Middle frontal gyrus (tissue), 1 donor: ENCODE data around the gene PRKACA.

ENCODE experiments used
- DNase-seq: peaks from one replicate; pipeline ENCODE4 v3.0.0-alpha.2; 2015; ENCODE audit warnings: low spot score; ENCODE audit errors: extremely low spot score

PRKACA gene

GRCh38 chr19:14116918-14117578 lies 514 bp downstream of the PRKACA start:
- DNase-seq: no peak

GRCh38 chr19:14116525-14116917 lies 1.0 kb downstream of the PRKACA start:
- DNase-seq: no peak

- DNase-seq: no peak
Measured at GRCh38 chr19:14115756-14116155, 1.8 kb downstream of the PRKACA start.

- no peak for DNase-seq
Measured at GRCh38 chr19:14114854-14115253, 2.7 kb downstream of the PRKACA start.

- DNase-seq: no peak
Measured at GRCh38 chr19:14114439-14114838, 3.1 kb downstream of the PRKACA start.

- no peak for DNase-seq
Measured at GRCh38 chr19:14113762-14114414, 3.7 kb downstream of the PRKACA start.

- no peak for DNase-seq
Measured at GRCh38 chr19:14112809-14113385, 4.7 kb downstream of the PRKACA start.

- no peak for DNase-seq
Measured at GRCh38 chr19:14112051-14112808, 5.3 kb downstream of the PRKACA start.

GRCh38 chr19:14111486-14111885 lies 6.1 kb downstream of the PRKACA start:
- DNase-seq: no peak

GRCh38 chr19:14110650-14111049 lies 6.9 kb downstream of the PRKACA start:
- DNase-seq: no peak

- no peak for DNase-seq
Measured at GRCh38 chr19:14107581-14108461, 9.7 kb downstream of the PRKACA start.

GRCh38 chr19:14106840-14107239 lies 10.7 kb downstream of the PRKACA start:
- no peak for DNase-seq

GRCh38 chr19:14105680-14106079 lies 11.9 kb downstream of the PRKACA start:
- DNase-seq: no peak

GRCh38 chr19:14103310-14103709 lies 14.3 kb downstream of the PRKACA start:
- DNase-seq: no peak

- no peak for DNase-seq
Measured at GRCh38 chr19:14102756-14103155, 14.8 kb downstream of the PRKACA start.

- no peak for DNase-seq
Measured at GRCh38 chr19:14102102-14102696, 15.4 kb downstream of the PRKACA start.

GRCh38 chr19:14101003-14101545 lies 16.5 kb downstream of the PRKACA start:
- DNase-seq: no peak

- no peak for DNase-seq
Measured at GRCh38 chr19:14097532-14098151, 19.9 kb downstream of the PRKACA start.

GRCh38 chr19:14096272-14096992 lies 21.1 kb downstream of the PRKACA start:
- no peak for DNase-seq
